ENCODE measurements around the gene ATP5ME. TPM values are rescaled to one million over a fixed set of nuclear protein-coding genes. Genes with fewer than 3 reads are reported as not detected.

ATP5ME gene
- total RNA-seq, 1 experiment from 2014 or later = 425 TPM

- no peak overlapping the region for H3T11ph ChIP-seq (ENCODE audit: low read length)
- H4K5ac ChIP-seq (ENCODE audit: insufficient read length, low read depth, low read length) = no peak overlapping the region
- H3K23me2 ChIP-seq (ENCODE audit: insufficient read length, low read depth, low read length, poor library complexity, severe bottlenecking) = peaks cover 20% of the 10 kb centered on the region
- Mint-ChIP-seq H3K4me1 (peaks cover 6 to 18% of the 10 kb centered on the region in 2 experiments), H3K4me3 (peak overlapping the region; percentile 44 to 93; a peak in 4 of 5 replicates), H3K27ac (no peak overlapping the region), H3K9me3 (no peaks in the 10 kb centered on the region; a peak in 1 of 5 replicates), H3K27me3 (ENCODE audit: low read depth) (peaks cover 11% of the 10 kb centered on the region), H3K36me3 (ENCODE audit: insufficient read depth in 1 of 3, low read depth in 3 of 3) (peaks cover 16 to 23% (median 23%) of the 10 kb centered on the region in 3 experiments)
- no peaks in the 10 kb centered on the region for H3K9me3 ChIP-seq (ENCODE audit: control insufficient read depth, low read depth, low read length)
- DNase-seq = peak; percentile 29
- H2AK5ac ChIP-seq (ENCODE audit: insufficient read length, low read length) = no peak overlapping the region
- H3K27ac ChIP-seq (ENCODE audit: insufficient read length, low read depth, low read length) = no peak overlapping the region
- WGBS (ENCODE audit: extremely low coverage, insufficient read length, low lambda C conversion rate) = no CpG with 5 or more reads among the region's 19 CpGs
- H3K56ac ChIP-seq (ENCODE audit: insufficient read length, low read depth, low read length) = no peak overlapping the region
- peaks cover 3% of the 10 kb centered on the region for H3K79me1 ChIP-seq (ENCODE audit: insufficient read depth, low read depth, low read length, poor library complexity, severe bottlenecking)
- no peak overlapping the region for H3K9ac ChIP-seq (ENCODE audit: extremely low read depth, insufficient read length, low read length)
- no peak overlapping the region for H2BK20ac ChIP-seq (ENCODE audit: low read depth, low read length, poor library complexity, severe bottlenecking)
- H3K79me2 ChIP-seq (ENCODE audit: insufficient read depth, low read length) = peaks cover 5% of the 10 kb centered on the region; the same call in 1 of the 2 replicates
- no peaks in the 10 kb centered on the region for H3K27me3 ChIP-seq (ENCODE audit: insufficient read depth, low read length)
- no peak overlapping the region for H2BK15ac ChIP-seq (ENCODE audit: low read depth, low read length)
- H3K4me1 ChIP-seq (ENCODE audit: insufficient read depth, low read length) = 0 out of 2 replicates have a peak, but pooled peaks cover 3% of the 10 kb centered on the region
- no peak overlapping the region for H4K91ac ChIP-seq (ENCODE audit: insufficient read length, low read depth, low read length)
- no peak overlapping the region for H2BK12ac ChIP-seq (ENCODE audit: insufficient read length, low read depth, low read length)
- H2BK5ac ChIP-seq (ENCODE audit: insufficient read length, low read length) = no peak overlapping the region
- H4K8ac ChIP-seq (replicated peaks; ENCODE audit: insufficient read length, low read depth, low read length) = no peak overlapping the region
- H2AFZ ChIP-seq (ENCODE audit: low read length) = no peak overlapping the region
- no peak overlapping the region for H2BK120ac ChIP-seq (ENCODE audit: low read depth, low read length, poor library complexity, severe bottlenecking)
- no peak overlapping the region for H3K14ac ChIP-seq (ENCODE audit: insufficient read depth, low read length)
- H3K23ac ChIP-seq (ENCODE audit: insufficient read length, low read depth, low read length) = no peak overlapping the region
- TF ChIP-seq CTCF (conservative IDR thresholded peaks at IDR 0.05) = no peak
- no peak overlapping the region for H3K4me2 ChIP-seq (ENCODE audit: insufficient read depth, insufficient read length, low read length)
- H4K20me1 ChIP-seq (ENCODE audit: control insufficient read depth, insufficient read depth, insufficient read length) = peaks cover 4% of the 10 kb centered on the region
- no peak overlapping the region for H3K18ac ChIP-seq (ENCODE audit: insufficient read length, low read depth, low read length)
- no peak overlapping the region for H3K4ac ChIP-seq (ENCODE audit: low read depth, low read length)
These were observed 2.1 kb upstream of the ATP5ME start for GRCh38 chr4:675980-676870.

Measured in H9 (cell line).